GM21825 (cell line): Measurements from ENCODE around the gene FNIP2.
A peak's percentile ranks its signal among the peaks of the same experiment; 100 is the strongest.

Experiments
- ATAC-seq: cut with Tn5 transposase; IDR thresholded peaks from one replicate; pipeline ENCODE4 v1.9.1; 2021; ENCODE audit warnings: mild to moderate bottlenecking, moderate library complexity; ENCODE audit not compliant: unreplicated experiment

The FNIP2 gene

DNA sequence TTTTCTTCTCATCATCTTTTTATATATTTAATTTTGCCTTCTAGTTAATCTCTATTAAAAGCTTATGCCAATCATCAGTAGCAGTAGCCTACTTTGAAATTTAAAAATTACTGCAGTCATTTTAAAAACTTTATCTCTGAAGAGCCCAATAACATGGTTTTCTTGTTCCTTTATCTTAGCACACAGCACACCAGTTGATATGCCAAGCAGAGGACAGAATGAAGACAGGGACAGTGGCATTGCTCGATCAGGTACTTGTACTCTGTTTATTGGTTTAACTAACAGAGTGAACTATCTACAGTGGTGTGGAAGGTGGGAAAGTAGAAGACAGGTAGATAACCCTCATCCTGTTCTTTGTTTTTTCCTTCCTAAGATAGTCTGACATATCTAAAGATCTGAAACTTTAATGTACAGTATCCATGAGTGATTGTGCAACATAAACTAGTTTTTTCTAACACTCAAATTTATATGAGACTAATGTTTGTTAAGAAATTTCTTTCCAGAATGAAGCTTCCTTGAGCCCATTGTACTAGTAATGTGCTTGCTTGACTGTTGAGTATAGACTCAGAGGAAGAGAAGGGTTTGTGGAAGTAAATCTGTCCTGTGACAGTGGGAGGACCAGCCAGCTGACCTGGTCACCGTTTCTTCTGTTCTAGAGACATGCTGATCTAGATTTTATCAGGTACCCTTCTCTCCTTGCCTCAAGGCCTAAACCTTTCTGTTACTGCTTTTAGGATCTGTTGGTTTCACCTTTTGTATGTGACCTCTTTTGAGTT lies 66.6 kb downstream of the FNIP2 start:
- no peak for ATAC-seq

DNA sequence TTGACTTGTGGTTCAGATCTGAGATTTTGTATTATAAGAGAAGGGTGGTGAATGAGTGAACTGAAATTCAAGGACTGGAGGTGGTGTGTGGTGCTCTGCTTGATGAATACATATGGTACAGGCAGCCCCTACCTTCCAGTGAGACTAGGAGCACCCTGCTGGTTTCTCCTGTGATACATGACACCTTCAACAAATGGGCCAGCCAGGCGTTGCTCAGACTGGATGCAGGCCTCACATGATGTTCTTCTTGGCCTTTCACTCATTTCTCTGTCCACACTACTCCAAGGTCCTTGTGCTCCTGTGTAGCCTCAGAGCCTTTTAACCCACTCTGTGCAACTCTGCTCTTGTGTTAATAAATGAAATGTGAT lies 67.2 kb downstream of the FNIP2 start:
- ATAC-seq, result no peak

DNA sequence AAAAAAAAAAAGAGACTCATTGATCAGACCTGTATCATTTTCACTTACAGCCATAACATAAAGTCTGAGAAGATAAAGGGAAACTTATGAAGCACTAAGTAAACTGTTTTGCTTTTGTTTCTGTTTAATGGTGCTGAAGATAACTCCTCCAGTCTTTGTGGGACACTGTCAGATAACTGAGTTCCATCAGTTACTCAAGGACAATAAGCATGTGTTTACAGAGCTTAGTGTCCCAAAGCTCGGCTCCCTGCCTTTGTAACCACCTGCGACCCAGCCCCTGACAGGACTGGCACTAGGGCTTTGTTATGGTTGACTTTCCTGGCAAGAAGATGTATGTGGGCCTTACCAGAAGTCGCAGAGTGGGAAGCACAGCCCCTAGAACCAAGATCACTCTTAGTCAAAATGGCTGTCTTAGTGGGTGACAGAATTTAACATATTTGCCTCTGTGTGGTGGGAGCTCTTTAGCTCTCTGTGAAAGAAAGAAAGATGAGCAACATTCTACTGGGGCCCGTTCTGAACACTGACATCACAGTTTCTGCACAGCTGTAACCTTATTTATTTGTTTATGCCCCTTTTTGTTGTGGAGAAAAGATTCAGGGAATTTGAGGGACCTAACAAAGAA lies 68.1 kb downstream of the FNIP2 start:
- no peak for ATAC-seq

DNA sequence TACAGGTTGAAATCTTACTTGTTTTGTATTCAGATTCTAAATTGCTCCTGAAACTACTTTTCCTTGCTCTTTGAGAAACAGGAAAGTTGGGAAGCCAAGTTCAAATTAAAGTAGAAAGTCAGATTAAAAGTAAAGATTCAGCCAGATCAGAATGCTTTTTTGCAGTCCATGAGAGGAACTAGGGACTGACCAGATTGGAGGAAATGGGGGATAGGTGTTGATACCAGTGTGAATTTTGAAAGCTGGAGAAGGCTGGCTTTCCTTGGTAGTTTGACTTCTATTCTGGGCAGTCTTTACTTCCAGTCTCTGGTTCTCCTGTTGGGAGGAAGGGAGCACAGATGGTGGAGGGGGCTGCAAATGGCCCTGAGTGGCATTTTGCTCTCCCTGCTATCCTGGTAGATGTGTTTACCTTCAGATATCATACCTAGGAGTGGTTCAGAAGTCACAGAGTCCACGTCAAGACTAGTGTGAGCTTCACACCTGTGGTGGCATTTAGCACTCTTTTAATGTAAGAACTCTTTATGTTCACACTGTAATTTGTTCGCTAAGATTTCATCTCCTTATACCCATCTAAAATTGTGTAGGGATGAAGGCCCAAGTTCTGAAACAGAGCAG lies 68.8 kb downstream of the FNIP2 start:
- no peak for ATAC-seq

DNA sequence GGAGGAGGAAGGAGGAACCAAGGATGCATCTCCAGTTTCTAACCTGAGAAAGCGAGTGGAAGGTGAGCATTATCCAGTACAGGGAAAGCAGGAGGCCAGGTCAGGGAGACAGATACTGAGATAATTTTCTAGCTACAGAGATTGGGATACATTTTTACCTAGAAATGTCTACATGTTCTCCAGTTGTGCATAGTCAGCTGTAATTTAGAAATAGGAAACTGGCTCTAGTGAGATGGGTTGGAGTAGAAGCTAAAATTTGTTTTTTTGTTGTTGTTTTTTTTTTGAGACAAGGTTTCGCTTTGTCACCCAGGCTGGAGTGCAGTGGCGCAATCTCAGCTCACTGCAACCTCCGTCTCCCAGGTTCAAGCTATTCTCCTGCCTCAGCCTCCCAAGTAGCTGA lies 71.3 kb downstream of the FNIP2 start:
- no peak for ATAC-seq

DNA sequence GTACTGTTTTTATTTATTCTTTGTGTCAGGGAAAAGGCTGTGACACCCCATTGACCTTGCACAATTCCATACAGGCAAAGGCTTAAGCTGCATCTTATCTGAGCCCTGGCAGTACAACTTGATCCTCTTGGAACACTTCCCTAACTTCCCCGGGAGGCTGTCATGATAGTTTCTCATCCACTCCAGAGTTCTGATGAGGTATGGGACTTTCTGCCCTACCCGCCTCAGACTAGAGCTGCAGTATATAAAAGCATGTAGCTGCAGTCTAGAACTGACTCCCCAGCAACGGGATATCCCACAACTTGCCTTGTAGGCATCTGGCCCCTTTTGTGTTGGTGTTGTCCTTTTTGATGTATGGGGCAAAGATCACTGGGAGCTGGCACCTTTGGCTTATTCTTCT lies 72.7 kb downstream of the FNIP2 start:
- no peak for ATAC-seq

DNA sequence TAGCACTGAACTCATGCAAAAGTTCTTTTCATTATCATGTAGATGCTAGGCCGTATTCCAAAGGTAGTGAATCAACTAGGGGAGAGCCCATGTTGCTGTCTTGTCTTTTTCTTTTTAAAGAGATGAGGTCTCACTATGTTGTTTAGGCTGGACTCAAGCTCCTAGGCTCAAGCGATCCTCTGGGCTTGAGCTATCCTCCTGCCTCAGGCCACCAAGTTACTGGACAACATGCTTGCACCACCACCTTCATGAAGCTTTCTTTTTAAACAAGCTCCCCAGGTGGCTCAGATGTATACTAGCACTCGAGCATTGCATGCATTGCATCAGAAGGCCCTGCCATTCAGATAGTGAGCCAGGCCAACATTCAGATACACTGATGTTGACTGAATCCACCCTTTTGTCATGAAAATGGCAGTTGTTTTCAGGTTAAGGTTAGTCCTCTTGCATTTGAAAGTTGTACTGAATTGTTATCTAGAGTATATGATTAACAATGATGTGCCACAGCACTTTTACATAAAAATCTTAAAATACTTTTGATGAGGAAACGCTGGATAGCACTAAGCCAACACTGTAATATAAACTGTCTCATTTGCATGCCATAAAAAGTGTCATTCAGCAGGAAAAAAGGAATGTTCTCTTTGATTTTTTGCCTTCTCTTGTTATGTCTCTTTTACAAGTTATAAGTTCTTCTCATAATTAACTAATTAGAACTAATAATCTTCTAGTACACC lies 76.7 kb downstream of the FNIP2 start:
- no peak for ATAC-seq

DNA sequence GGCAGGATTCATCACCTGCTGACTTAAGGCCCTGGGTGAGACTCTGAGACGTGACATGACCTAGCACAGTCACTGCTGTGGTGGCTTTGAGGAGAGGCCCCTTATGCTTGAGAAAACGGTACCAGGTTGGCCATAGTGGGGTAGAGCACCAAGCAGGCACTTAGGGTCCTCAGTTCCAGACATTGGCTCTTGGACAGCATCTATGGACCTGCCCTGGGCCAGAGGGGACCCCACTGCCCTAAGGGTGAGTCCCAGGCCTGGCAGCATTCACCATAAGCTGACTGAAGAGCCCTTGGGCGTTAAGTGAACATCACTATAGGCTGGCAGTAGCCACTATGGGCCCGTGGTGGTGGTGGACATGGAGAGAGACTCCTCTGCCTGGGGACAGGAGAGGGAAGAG lies 78.7 kb downstream of the FNIP2 start:
- ATAC-seq, result no peak

DNA sequence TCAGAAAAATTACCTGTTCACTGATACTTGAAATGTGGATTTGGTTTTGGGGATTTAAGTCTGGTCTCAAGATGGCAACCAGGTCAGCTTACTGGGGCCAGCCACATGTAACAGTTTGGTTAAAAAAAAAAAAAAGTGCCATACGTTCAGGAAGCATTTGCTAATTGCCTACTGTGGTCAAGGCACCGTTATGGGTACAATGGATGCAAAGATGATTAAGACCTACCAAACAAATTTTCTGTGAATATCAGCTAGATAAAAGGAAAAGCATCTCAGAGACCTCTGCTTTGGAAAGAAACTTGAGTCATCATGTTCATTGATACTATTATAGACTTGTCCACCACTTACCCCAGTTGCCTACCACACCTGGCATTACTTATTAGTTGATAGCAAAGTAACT lies 80.9 kb downstream of the FNIP2 start:
- no peak for ATAC-seq

DNA sequence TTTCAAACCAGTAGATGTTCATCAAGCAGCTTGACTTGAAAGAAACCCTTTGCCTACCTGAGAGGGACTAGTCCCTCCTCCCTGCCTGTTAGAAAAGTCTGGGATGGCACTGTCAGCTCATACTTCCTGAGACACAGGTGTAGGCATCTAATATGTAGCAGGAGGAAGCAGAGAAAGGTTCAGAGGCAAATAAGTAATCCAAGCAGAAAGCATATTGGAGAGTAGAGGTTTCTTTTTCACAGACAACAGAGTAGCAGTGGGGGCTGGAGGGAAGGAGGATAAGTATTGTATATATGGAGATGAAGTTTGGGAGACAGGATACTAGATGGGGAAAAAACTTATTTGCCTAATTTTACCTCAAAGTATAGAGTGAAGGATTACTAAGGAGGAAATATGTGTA lies 81.5 kb downstream of the FNIP2 start:
- no peak for ATAC-seq

DNA sequence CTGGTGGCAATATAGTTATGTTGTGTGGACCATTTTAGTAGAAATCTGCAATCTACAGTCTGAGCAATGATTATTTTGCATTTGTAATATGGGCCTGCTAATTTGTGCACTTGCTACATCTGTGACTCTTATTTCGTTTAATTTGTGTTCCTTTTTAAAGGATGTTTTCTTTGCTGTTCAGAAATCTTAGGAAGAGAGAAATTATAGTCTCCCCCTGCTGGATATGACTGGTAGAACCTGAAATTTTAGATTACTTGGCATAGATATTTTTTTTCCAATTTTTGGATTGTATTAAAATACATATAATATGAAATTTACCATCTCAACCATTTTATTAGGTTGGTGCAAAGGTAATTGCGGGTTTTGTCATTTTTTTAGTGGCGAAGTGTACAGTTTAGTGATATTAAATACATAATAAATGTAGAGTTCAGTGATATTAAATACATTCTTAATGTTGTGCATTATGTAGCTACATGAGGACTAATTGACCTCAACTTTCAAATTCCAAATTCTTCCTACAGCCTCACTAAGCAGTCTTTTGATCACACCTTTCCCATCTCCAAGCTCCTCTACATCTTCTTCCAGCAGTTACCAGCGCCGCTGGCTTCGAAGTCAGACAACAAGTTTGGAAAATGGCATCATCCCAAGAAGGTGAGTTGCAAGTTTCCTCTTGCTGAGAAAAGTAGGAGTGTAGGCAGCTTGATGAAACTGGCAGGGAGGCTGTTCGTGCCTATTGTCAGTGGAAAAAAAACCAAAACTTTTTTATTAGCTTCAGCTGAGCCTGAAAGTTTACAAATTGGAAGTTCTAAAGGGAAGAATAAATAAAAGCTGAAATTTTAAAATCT lies 82.2 kb downstream of the FNIP2 start:
- ATAC-seq, result no peak

DNA sequence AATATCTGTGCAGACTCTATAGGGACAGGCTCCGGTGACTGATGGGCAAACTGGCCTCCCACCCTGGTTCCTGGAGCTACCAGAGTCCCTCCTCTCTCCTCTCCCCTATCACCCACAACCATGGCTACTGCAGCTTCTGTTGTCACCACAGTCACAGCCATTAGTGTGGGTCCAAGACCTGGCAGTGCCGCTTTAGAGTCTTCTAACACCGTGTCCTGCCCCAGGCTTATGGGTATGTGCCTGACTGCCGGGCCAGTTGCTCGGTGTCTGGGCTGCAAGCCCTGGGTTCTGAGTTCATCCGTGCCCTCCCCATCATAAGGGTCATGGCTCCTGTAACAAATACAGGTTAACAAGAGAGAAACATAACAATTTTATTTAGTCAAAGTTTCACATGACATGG lies 85.4 kb downstream of the FNIP2 start:
- no peak for ATAC-seq

DNA sequence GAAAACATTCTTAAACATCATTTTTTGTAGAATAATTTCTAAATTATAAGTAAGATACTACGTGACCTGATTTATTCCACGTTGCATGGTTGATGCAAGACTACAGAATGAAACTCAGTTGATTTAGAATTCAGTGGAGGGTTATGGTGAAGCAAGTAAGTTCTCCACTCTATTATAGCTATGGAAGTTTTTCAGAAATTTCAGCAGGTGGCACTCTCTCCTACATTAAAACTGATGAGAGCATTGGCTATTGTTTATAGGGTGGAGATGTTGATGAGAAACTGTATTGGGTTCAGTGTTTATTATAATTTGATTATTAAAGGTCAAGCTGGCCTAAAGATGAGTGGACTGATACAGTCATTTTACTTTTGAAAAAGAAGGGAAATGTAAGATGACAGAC lies 88.0 kb downstream of the FNIP2 start:
- peak; percentile 70 for ATAC-seq

DNA sequence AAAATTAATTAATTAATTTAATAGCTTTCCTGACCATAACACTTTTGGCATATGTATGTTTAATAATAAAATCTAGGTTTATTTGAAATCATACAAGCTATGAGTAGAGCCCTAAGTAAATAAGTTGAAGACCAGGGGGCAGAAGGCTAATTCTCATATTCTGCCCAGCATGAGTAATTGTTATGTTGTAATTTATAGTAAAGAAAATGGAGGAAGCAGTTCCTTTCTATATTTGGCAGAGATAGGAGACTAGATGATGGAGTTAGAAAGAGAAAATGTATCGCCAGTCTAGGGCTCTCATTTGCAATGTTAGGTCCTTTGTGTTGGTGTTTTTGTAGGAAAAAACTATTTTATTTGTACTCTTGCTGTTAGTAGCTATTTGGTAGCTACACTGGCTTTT lies 89.1 kb downstream of the FNIP2 start:
- no peak for ATAC-seq

DNA sequence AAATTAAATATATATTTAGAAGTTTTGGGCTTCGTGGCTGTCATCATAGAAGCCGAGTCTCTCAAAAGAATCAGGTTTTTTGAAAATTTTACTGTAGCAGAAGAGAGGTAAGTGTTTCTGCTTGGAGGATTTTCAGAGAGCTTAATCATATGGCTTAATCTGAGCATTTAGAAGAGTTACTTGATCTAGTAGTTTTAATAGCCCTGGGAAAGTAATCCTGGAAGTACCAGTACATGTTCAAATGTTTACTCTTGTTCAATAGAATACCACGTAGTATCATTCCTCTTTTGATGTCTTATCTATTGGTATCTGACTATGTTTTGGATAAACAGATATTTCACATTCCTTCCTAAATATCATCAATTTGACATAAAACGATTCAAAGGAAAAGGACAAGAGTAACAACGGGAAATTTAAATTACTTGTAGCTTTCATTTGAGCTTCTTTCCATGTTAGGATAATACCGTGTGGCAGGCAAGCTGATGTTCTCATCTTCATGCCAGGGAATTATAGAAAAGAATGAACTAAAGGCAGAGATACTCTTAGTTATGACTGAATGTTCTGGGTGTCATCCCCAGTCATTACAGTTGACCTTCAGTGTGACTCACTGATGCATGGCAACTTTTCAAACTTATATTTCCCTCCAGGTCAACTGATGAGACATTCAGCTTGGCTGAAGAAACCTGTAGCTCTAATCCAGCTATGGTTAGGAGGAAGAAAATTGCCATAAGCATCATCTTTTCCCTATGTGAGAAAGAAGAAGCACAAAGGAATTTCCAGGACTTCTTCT lies 89.8 kb downstream of the FNIP2 start:
- no peak for ATAC-seq

DNA sequence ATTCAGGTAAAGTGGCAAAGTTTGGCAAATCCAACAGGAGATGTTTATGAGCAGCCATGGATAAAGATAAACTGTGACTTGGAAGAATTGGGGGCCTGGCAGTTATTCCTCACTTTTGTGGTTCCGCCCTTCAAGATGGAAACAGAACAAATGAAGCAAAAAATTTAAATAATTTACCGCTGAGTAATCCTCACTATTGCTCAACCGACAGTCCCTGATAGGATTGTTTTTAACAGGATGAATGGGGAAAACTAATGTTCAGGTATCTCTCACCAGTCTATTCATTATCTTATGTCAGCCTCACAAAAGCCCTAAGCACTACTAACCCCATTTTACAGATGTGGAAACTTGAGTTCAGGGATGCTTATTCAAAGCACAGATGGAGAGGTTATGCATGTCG lies 90.8 kb downstream of the FNIP2 start:
- ATAC-seq, result no peak

DNA sequence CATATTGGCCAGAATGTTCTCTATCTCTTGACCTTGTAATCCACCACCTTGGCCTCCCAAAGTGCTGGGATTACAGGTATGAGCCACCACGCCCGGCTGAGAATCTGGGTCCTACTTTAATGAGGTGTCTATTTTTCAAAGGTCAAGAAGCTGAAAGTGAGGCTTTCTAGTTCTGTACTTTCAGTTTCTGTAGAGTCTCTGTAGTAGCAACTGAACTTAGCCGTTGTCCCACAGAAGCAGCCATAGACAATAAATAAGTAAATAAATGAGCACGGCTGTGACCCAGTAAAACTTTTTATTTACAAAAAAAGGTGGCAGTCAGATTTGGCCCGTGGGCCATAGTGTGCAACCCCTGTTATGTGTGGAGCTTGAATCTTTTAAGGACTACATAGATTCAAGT lies 92.0 kb downstream of the FNIP2 start:
- no peak for ATAC-seq

DNA sequence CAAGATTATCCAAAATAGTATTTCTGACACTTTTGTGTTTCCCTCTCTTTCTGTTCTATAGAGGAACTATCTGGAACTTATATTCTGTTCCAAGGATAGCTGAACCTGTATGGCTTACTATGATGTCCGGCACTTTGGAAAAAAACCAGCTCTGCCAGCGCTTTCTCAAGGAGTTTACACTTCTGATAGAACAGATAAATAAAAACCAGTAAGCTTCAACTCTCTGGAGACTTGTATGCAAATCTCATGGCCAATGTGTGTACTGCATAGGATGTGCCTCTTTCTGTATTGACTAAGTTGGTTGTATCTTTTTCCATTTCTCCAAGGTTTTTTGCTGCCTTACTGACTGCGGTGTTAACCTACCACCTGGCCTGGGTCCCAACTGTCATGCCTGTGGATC lies 92.5 kb downstream of the FNIP2 start:
- no peak for ATAC-seq

DNA sequence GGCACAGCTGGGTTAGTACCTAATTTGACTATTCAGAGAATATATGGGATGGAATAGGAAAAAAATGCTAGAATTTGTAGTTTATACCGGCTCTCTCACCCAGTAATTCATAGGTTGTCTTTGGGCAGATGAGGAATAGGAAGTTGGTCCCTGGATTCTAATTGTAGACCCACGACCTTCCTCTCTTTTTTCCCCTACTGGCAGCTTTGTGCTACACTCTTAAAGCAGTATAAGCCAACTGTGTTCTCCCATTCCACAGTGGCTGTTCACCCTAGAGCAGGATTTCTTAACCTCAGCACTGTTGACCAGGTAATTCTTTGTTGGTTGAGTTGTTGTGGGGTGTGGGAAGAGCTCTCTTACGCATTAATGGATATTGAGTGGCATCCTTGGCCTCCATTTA lies 92.9 kb downstream of the FNIP2 start:
- ATAC-seq, result no peak

DNA sequence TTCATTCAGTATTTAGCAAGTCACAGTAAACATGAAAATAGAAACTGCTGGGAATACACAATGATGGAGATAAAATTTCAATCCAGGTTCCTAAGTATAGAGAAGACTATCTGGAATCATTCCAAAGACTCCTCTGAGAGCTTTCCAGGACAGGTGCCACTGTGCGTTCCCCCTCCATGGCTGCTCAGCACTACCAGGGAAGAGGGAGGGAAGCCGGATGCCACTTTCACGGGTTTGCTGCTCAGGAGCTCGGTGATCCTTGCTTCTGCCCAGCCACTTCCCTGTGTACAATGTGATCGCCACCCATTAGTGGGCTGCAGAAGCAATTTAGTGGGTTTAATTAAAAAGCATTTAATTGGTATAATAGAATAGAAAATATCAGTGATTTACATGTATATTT lies 94.5 kb downstream of the FNIP2 start:
- no peak for ATAC-seq
